ENCODE results near the gene PSME2.
"Not testable (repeated sequence)": the region's sequence is repeated elsewhere in the genome, so short reads cannot be mapped to it uniquely, and the experiment has no call there.

The PSME2 gene

DNA sequence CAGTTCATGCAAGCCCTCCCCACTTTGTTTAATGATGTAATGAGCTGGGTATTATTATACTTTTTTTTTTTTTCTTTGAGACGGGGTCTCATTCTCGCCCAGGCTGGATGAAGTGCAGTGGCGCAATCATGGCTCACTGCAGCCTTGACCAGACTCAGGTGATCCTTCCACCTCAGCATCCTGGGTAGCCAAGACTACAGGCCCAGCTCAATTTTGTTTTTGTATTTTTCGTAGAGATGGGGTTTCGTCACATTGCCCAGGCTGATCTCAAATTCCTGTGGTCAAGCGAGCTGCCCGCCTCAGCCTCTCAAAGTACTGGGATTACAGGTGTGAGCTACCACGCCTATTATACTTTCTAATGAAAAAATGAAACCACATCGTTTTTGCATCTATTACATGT, 36.4 kb downstream of the PSME2 start:
- no peak for DNase-seq

DNA sequence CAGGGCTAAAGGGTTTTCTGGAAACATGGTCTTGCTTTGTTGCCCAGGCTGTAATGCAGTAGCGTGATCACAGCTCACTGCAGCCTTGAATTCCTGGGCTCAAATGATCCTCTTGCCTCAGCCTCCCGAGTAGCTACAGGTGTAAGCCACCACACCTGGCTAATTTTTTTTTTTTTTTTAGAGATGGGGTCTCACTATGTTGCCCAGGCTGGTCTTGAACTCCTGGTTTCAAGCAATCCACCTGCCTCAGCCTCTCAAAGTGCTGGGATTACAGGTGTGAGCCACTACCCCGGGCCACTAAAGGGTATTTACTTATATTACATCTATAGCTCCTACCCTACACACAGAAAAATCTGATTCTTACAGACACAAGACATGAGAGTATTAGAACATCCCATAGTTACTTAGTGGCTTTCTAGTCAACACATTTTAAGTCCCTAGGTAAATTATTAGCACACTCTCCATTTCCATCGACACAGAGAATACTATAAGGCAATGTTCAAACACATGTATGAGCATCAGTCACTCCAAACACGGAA, 38.0 kb downstream of the PSME2 start:
- no peak for DNase-seq

DNA sequence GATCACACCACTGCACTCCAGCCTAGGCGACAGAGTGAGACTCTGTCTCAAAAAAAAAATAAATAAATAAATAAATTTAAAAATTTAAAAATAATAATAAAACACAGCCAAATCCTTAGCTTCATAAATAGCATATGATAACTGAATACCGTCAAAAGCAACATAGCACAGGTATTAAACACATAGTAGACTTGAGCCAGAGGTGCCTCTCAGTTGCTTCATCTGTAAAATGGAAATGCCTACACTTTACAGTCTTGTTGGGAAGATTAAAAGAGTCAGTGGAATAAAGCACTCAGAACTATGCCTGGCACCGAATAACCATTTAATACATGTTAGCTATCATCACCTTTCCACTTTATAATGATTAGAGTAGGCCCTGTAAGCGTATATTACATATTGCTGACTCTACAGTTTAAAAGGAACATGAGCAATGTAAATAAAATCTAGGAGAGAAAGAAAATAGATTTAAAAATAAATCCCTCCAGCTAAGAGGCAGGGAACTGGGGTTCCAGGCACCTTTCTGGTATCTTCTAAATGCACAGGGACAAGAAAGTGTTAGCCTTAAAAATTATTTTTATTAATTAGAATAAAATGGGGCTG, 39.6 kb downstream of the PSME2 start:
- no peak for DNase-seq

DNA sequence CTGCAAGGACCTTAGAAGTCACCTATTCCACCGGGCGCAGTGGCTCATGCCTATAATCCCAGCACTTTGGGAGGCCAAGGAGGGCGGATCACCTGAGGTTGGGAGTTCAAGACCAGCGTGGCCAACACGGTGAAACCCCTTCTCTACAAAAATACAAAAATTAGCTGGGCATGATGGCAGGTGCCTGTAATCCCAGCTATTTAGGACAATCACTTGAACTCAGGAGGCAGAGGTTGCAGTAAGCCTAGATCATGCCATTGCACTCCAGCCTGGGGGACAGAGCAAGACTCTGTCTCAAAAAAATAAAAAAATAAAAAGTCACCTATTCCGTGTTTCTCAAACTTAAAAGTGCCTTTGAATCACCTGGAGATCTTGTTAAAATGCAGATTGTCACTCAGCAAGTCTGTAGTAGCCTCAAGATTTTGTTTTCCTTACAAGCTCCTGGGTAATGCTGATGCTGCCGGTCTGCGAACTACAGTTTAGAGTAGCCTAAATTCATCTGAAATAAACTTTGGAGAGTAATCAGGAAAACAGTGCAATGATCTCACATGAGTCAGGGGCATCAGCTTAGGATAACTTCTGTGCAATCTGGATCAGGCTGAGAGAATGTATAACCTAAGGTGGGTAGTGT, 40.7 kb downstream of the PSME2 start:
- not testable (repeated sequence) for DNase-seq

DNA sequence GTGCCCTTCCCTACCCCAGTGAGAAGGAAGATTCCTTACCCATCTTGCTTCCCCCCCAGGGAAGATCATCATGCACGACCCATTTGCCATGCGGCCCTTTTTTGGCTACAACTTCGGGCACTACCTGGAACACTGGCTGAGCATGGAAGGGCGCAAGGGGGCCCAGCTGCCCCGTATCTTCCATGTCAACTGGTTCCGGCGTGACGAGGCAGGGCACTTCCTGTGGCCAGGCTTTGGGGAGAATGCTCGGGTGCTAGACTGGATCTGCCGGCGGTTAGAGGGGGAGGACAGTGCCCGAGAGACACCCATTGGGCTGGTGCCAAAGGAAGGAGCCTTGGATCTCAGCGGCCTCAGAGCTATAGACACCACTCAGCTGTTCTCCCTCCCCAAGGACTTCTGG, 43.0 kb downstream of the PSME2 start:
- DNase-seq = no peak

DNA sequence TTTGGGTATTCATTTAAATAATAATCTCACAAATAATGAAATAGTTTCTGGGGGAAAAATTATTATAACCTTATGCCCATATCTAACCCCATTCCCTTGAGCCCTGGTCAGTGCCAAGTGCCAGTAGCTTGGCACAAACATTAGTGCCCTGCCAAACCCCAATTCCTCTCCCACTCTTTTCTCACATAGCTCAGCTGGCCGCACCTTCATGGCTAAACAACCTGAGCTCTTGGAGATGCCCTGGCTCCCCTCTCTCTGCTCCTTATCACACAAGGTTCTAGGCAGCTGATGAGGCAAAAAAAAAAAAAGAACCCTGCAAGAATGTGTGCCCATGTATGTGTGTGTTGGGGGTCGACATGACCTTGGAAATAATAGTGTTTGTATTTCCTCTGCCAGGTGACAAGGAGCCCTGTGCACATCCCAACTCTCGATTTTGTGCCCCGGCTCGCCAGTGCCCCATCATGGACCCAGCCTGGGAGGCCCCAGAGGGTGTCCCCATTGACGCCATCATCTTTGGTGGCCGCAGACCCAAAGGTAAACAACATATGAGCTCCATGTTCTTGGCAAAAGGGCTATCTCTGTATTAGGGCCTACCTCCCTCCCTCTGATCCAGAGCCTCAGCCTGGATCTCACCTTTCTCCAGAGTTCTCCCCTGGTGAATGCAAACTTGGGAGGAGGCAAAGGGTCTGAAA, 43.9 kb downstream of the PSME2 start:
- DNase-seq = no peak

DNA sequence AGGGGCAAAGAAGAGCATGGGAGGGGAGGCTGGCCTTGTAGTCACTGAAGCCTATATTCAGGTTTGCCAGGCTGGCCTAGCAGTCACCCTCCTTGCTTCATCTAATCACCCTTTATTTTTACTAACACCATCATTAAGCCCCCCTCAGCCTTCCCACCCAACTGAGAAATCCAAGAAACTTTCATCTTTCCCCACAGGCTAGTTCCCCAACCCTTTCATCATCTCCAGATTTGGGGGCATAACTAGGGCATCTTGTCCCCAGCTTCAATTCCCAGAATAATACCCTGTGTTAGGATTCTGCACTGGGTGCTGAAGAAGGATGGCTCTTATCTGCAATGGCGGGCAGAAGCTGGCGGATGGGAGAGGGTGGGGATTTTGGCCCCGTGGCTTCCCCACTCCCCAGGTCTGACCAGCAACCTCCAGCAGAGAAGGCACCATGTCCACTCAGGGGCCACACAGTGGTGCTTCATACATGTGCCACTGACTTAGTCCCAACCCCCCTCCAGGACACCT, 45.4 kb downstream of the PSME2 start:
- DNase-seq = no peak

DNA sequence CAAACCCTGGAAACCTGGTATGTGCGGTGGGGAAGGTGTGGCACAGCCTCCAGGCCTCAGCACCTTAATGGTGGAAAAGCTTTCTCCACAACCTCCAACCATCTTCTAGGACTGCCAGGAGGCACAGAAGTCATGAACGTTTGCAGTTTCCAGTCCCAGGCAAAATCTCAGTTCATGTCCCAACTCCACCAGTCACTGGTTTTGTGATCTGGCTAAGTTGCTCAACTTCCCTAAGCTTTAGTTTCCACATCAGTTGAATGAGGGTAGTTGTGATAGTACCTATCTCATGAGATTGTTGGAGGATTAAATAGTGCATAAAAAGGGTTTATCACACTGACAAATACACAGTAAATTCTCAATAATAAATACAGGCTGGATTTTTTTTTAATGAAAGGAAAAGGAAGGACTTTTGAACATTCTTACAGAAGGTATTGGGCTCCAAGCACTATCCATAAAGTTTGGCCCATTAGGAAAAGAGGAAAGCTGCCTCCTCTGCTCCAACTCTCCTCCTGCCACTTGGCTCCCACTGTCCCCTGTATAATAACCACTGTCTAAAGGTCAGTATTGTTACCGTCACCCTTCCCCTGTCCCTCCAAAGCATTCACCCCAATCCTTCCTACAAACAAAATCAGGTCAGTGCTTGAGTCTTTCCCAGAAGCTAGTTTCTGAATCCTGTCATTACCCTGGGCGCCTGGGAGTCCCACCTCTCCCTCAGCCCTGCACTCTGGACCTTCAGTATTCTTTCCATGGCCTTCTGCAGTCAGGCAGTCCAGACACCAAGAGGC, 46.0 kb downstream of the PSME2 start:
- no peak for DNase-seq

DNA sequence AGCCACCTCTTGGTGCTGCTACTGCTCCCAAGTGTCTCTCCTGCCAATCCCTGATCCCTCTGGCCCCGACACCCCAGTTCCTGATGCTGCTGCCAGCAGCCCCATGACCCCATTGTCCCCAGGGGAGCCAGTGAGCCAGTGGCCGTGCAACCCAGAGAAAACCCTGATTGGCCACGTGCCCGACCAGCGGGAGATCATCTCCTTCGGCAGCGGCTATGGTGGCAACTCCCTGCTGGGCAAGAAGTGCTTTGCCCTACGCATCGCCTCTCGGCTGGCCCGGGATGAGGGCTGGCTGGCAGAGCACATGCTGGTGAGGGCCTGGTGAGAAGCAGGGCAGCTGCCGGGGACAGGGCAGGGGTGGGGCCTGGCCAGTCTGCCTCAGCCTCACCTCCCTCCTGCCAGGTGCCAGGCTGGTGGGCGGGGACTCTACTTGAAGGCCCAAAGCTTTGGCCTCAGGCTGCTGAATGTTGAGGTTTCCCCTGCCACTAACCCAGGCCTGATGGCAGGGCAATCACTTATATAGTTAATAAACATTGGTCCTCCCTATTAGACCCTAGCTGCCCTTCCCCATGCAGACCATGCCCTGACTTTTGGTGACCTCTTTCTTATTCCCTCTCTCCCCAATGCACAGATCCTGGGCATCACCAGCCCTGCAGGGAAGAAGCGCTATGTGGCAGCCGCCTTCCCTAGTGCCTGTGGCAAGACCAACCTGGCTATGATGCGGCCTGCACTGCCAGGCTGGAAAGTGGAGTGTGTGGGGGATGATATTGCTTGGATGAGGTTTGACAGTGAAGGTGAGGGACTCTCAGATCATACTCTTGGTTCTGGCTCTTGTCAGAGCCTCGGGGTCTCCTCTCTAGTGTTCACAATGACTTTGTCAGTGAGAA, 47.2 kb downstream of the PSME2 start:
- no peak for DNase-seq

DNA sequence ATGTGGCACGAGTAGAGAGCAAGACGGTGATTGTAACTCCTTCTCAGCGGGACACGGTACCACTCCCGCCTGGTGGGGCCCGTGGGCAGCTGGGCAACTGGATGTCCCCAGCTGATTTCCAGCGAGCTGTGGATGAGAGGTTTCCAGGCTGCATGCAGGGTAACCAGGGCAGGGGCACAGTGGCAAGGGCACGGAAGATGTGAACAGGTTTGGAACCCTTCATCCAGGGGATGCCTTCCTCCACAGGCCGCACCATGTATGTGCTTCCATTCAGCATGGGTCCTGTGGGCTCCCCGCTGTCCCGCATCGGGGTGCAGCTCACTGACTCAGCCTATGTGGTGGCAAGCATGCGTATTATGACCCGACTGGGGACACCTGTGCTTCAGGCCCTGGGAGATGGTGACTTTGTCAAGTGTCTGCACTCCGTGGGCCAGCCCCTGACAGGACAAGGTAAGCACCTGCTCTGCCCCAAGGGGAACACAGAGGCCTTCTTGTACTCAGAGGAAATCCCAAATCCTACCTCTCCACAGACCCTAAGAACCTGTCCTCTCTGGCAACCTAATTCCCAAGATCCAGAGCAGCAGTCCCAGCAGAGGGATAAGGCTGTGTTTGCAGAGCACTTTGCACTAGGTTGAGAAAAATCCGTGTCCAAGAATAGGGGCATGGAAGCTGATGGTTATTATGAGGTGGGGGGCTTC, 48.0 kb downstream of the PSME2 start:
- no peak for DNase-seq

DNA sequence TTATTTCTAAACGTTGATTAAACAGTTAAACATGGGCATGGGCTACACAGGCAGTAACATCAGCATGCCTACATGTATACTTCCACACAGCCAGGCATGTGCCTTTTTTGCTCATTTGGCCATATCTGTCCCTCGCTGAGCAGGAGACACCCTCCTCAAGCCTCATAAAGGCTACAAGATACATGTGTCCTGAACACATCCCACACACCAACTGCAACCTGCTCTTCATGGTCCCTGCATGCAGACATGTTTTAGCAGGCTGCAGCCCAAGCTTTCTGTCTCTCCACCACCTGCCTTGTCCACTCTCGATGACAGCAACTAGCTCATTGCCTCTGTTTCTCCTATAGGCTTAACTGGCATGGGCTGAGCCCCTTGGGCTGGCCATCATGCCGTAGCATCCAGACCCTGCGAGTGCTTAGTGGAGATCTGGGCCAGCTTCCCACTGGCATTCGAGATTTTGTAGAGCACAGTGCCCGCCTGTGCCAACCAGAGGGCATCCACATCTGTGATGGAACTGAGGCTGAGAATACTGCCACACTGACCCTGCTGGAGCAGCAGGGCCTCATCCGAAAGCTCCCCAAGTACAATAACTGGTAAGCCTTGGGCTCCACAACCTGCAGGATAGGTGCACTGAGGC, 49.7 kb downstream of the PSME2 start:
- no peak for DNase-seq

DNA sequence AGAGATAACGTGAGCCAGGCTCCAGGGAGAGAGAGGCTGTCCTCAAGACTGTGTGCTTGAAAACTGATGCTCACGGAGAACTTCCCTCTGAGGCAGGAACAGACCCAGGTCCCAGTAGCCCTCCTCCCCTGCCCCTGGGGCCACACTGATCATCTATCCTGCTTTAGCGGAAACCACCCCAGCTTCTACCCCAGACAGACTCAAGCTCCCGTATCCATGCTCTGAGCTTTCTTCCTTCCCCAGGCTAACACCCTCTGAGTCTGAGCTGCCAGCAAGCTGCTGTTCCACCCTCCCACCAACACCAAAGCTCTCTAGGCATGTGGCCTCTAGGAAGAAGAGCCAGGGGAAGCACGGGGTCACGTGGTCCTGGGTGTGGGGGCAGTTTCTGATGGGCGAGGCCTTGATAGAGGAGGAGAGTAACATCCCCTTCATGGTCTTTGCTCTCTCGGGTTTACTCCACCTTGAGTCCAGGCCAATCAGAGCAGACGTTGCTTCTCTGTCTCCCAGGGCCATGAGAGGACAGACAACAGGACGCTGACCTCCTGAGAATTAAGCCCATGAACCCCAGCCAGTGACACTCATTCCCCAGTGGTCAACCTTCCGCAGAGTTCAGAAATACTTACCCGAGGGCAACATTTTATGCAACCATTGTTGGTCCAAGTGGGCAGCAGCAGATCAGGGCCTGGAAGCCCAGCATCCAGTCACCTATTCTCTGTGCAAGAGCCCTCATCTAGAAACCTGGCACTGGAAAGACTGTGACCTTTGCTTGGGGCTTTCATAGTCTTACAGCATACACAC, 50.9 kb downstream of the PSME2 start:
- DNase-seq = peak; percentile 4

DNA sequence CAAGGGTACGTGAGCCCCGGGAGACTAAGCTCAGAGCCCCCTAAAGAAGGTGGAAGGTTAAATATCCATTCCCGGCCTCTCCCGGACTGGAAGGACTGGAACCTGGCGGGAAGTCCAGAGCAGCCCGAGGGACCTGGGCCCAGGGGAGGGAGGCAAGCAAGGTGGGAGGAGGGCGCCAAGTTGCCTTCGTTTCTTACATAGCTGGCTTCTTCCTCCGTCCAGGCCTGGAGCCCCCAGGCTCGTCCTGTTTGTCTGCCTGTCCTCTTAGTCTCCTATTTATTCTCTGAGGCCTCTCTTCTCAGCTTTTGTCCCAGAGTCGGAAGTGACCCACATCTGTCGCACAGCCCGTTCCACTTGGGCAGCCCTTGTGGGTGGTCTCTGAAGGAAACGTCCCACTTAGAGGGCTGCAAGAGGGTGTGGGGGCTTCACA, 51.6 kb downstream of the PSME2 start:
- no peak for DNase-seq

DNA sequence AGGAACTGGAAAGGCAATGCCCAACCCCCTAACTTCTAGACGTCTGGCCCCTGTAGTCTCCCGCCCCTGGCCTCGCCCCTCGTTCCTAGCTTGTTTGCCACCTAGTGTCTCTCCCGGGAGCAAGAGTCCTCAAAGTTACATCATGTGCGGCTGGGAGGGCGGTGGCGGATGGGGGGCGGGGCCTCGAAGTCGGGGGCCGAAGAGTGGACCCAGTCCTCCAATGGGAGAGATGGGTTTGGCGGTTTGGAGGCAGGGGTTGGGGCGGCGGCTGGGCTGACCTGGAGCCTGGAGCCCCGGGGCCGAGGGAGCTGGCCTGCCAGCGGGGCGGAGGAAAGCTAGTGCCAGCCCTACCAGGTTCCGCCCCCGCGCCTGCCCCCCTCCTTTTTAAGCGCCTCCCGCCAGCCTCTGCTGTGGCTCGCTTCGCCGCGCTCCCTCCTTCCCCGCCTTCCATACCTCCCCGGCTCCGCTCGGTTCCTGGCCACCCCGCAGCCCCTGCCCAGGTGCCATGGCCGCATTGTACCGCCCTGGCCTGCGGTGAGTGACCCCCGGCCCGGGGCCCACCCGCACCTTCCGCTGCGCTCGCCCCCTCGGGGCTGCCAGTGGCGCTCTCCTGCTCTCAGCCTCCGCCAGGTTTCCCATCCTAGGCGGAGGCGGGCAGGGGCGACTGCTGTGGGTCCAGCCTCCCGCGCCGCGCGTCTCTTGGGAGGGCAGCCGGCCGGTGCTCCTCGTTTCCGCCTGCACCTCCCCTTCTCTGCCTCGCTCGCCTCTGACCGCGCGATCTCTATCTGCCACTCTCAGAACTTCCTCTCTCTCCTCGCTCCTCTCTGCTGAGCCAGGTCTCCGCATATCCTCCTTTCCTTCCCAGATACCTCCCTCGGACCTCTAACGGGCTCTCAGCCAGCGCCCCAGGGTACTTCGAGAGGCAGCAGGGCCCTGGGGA, 52.2 kb downstream of the PSME2 start, which contains the start of gene PCK2:
PCK2 (plus strand) TSS at position 411 of the 940 bp plus-strand sequence; CDS start at position 506, 95 bp downstream.
- peak; percentile 91 for DNase-seq
